Naive thymus-derived CD4-positive, alpha-beta T cell (primary cell): ENCODE measurements around the gene GRM8. TPM values are rescaled to one million over a fixed set of nuclear protein-coding genes. Genes with fewer than 3 reads are reported as not detected.

Experiments
- ATAC-seq: fragments of 150-1000 bp; cut with Tn5 transposase; 2 replicates; pipeline ENCODE4 v1.10.0; 2021; ENCODE audit warnings: mild to moderate bottlenecking, moderate library complexity
- CTCF ChIA-PET: fragments of 350-600 bp; sonication (Branson Sonifier 250); formaldehyde crosslinking; loops from one replicate; lab custom pipeline; 2021; ENCODE audit warnings: antibody characterized with exemption; lab: Charles Lee
- POLR2A ChIA-PET: fragments of 350-600 bp; sonication (Branson Sonifier 250); formaldehyde crosslinking; loops from one replicate; lab custom pipeline; 2021; ENCODE audit warnings: antibody characterized with exemption, inconsistent platforms; lab: Charles Lee
- DNase-seq, 9 donors: peaks; one replicate each; pipeline versions ENCODE4 v3.0.0 to v3.0.0-alpha.2; 2020 to 2022; ENCODE audit warnings: mixed read lengths in 1 of 9
- H3K27ac ChIP-seq: one replicate; pipeline ENCODE4 v1.7.0; 2013; ENCODE audit warnings: mild to moderate bottlenecking, low read depth, low read length, moderate library complexity
- H3K27me3 ChIP-seq, 2 donors: one replicate each; pipeline ENCODE4 v1.7.0; 2013; ENCODE audit warnings: low read length in 2 of 2, mild to moderate bottlenecking in 2 of 2, moderate library complexity in 2 of 2; ENCODE audit not compliant: control insufficient read depth in 2 of 2, insufficient read depth in 2 of 2
- H3K36me3 ChIP-seq, 3 experiments: 1 replicate in 2 of 3; 2 replicates in 1 of 3; pipeline ENCODE4 v1.7.0; 2013; ENCODE audit warnings: low read length in 3 of 3, mild to moderate bottlenecking in 3 of 3, moderate library complexity in 1 of 3; ENCODE audit not compliant: insufficient read depth in 3 of 3, control insufficient read depth in 2 of 3
- H3K4me1 ChIP-seq, 2 donors: one replicate each; pipeline ENCODE4 v1.7.0; 2013; ENCODE audit warnings: low read length in 2 of 2, mild to moderate bottlenecking in 2 of 2, moderate library complexity in 1 of 2; ENCODE audit not compliant: control insufficient read depth in 2 of 2, insufficient read depth in 2 of 2
- H3K4me3 ChIP-seq: 2 replicates; pipeline ENCODE4 v1.7.0; 2013; ENCODE audit warnings: mild to moderate bottlenecking, low read length
- H3K9me3 ChIP-seq, 3 experiments: 1 replicate in 2 of 3; 2 replicates in 1 of 3; pipeline ENCODE4 v1.7.0; 2013; ENCODE audit warnings: low read length in 3 of 3; ENCODE audit not compliant: control insufficient read depth in 2 of 3
- H3K27ac Mint-ChIP-seq, 9 donors: one replicate each; pipeline ENCODE4 v1.8.0; 2020 to 2022; ENCODE audit warnings: mixed read lengths in 9 of 9, mild to moderate bottlenecking in 8 of 9, moderate library complexity in 5 of 9, inconsistent platforms in 2 of 9
- H3K27me3 Mint-ChIP-seq, 5 donors: one replicate each; pipeline ENCODE4 v1.8.0; 2021 to 2022; ENCODE audit warnings: mixed read lengths in 5 of 5, mild to moderate bottlenecking in 1 of 5
- H3K36me3 Mint-ChIP-seq, 5 donors: one replicate each; pipeline ENCODE4 v1.8.0; 2020 to 2022; ENCODE audit warnings: mixed read lengths in 5 of 5, mild to moderate bottlenecking in 3 of 5, inconsistent platforms in 1 of 5
- H3K4me1 Mint-ChIP-seq, 7 donors: one replicate each; pipeline ENCODE4 v1.8.0; 2020 to 2022; ENCODE audit warnings: mixed read lengths in 7 of 7, mild to moderate bottlenecking in 3 of 7, inconsistent platforms in 1 of 7
- H3K4me3 Mint-ChIP-seq, 10 donors: one replicate each; pipeline ENCODE4 v1.8.0; 2020 to 2022; ENCODE audit warnings: mild to moderate bottlenecking in 10 of 10, mixed read lengths in 10 of 10, moderate library complexity in 6 of 10, inconsistent platforms in 2 of 10
- H3K9me3 Mint-ChIP-seq, 11 donors: one replicate each; pipeline ENCODE4 v1.8.0; 2020 to 2022; ENCODE audit warnings: mixed read lengths in 11 of 11, mild to moderate bottlenecking in 4 of 11, inconsistent platforms in 1 of 11, moderate library complexity in 1 of 11
- intact Hi-C, 2 donors: fragments of 100-400 bp; cut with micrococcal nuclease; formaldehyde crosslinking; loops; one replicate each; pipeline ENCODE4 v1.15.1; 2023
- polyA plus RNA-seq, 2 donors: library from polyadenylated mRNA; unstranded; fragments of 300-500 nt; fragmentation: Illumina TruSeq; gene quantifications; one replicate each; pipeline ENCODE4 v1.2.3, GENCODE V29; 2021
- total RNA-seq, 6 experiments: library from RNA in 5 of 6; stranded (reverse) in 5 of 6; gene quantifications; 1 replicate in 5 of 6; 2 replicates in 1 of 6; pipeline ENCODE4 v1.2.3 and lab custom pipeline; 2021 to 2026

Gene GRM8
- not detected for total RNA-seq
- not detected for polyA plus RNA-seq
- total RNA-seq (lab: John Stamatoyannopoulos, UW), result not detected

GRCh38 chr7:127252778-127253280 lies at the start of gene GRM8:
GRM8 (minus strand) TSS chr7:127252941.
- H3K27me3 Mint-ChIP-seq, result peaks cover 62 to 86% (median 71%) of the 10 kb centered on the region in 5 donors
- peaks cover 8 to 26% (median 21%) of the 10 kb centered on the region in 7 donors for H3K4me1 Mint-ChIP-seq
- H3K4me3 Mint-ChIP-seq, result peak within 1 kb of the TSS; percentile 85 to 93 (median 88)
- no peaks in the 10 kb centered on the region for H3K9me3 ChIP-seq
- CTCF ChIA-PET, result no interaction called here
- peak; percentile 38 for ATAC-seq
- no peaks in the 10 kb centered on the region for H3K36me3 Mint-ChIP-seq
- peak within 1 kb of the TSS; percentile 76 for H3K4me3 ChIP-seq
- H3K27ac ChIP-seq, result no peak within 1 kb of the TSS
- POLR2A ChIA-PET, result no interaction called here
- peaks cover 3 to 27% of the 10 kb centered on the region in 2 donors for H3K27me3 ChIP-seq
- no peaks in the 10 kb centered on the region for H3K36me3 ChIP-seq
- H3K9me3 Mint-ChIP-seq, result no peaks in the 10 kb centered on the region
- peak within 1 kb of the TSS in 1 of 9 donors; percentile 36 for H3K27ac Mint-ChIP-seq
- DNase-seq, result peak in 2 of 9 donors; percentile 20 to 36
- peaks cover 12 to 16% of the 10 kb centered on the region in 2 donors for H3K4me1 ChIP-seq
- intact Hi-C loops, result loop anchor here (1.0 to 5.0 kb wide), 5 partner anchors 94 to 336 kb away; partner anchors contain the start of genes ARF5 (in 1 of the 2) and ZNF800 (in 1 of the 2)

GRCh38 chr7:127290801-127291361 lies 38.1 kb upstream of the GRM8 start:
- H3K27me3 Mint-ChIP-seq, result peaks cover 13 to 26% (median 18%) of the 10 kb centered on the region in 5 donors
- H3K36me3 Mint-ChIP-seq, result no peaks in the 10 kb centered on the region
- ATAC-seq (no peak), DNase-seq (no peak)
- H3K4me3 Mint-ChIP-seq, result no peak overlapping the region
- no peaks in the 10 kb centered on the region for H3K4me1 Mint-ChIP-seq
- intact Hi-C loops, result no loop called here
- H3K9me3 Mint-ChIP-seq, result no peaks in the 10 kb centered on the region
- H3K27ac Mint-ChIP-seq, result no peak overlapping the region
- H3K27me3 ChIP-seq, result no peaks in the 10 kb centered on the region
- ChIA-PET CTCF (no interaction called here), POLR2A (no interaction called here)
- H3K36me3 ChIP-seq, result no peaks in the 10 kb centered on the region
- H3K4me1 ChIP-seq, result no peaks in the 10 kb centered on the region
- no peak overlapping the region for H3K27ac ChIP-seq
- H3K9me3 ChIP-seq, result no peaks in the 10 kb centered on the region
- H3K4me3 ChIP-seq, result no peak overlapping the region

GRCh38 chr7:127290116-127290655 lies 37.4 kb upstream of the GRM8 start:
- Mint-ChIP-seq H3K36me3 (no peaks in the 10 kb centered on the region), H3K27me3 (peaks cover 12 to 21% (median 17%) of the 10 kb centered on the region in 5 donors), H3K9me3 (no peaks in the 10 kb centered on the region), H3K4me1 (no peaks in the 10 kb centered on the region), H3K27ac (no peak overlapping the region), H3K4me3 (no peak overlapping the region)
- Histone ChIP-seq H3K4me3 (no peak overlapping the region), H3K27ac (no peak overlapping the region), H3K27me3 (no peaks in the 10 kb centered on the region), H3K9me3 (no peaks in the 10 kb centered on the region), H3K4me1 (no peaks in the 10 kb centered on the region), H3K36me3 (no peaks in the 10 kb centered on the region)
- intact Hi-C loops, result no loop called here
- ATAC-seq, result no peak
- ChIA-PET CTCF (no interaction called here), POLR2A (no interaction called here)
- DNase-seq, result no peak

- Histone ChIP-seq H3K4me1 (no peaks in the 10 kb centered on the region), H3K4me3 (no peak overlapping the region), H3K9me3 (no peaks in the 10 kb centered on the region), H3K27me3 (no peaks in the 10 kb centered on the region), H3K36me3 (no peaks in the 10 kb centered on the region), H3K27ac (no peak overlapping the region)
- Mint-ChIP-seq H3K36me3 (no peaks in the 10 kb centered on the region), H3K27me3 (peaks cover 4 to 12% (median 6%) of the 10 kb centered on the region in 5 donors), H3K4me3 (no peak overlapping the region), H3K4me1 (no peaks in the 10 kb centered on the region), H3K27ac (no peak overlapping the region), H3K9me3 (no peaks in the 10 kb centered on the region)
- POLR2A ChIA-PET, result no interaction called here
- CTCF ChIA-PET, result no interaction called here
- no peak for DNase-seq
- intact Hi-C loops, result no loop called here
- ATAC-seq, result no peak
Observed at GRCh38 chr7:127287133-127287532, 34.4 kb upstream of the GRM8 start.

- CTCF ChIA-PET, result no interaction called here
- peaks cover 15 to 35% (median 29%) of the 10 kb centered on the region in 5 donors for H3K27me3 Mint-ChIP-seq
- H3K4me1 Mint-ChIP-seq, result no peaks in the 10 kb centered on the region
- no peak overlapping the region for H3K4me3 Mint-ChIP-seq
- POLR2A ChIA-PET, result interaction anchor here (0.6 kb wide), 1 partner anchor 9 kb away, joined by 3 read pairs; no protein-coding TSS in a partner anchor
- H3K4me1 ChIP-seq, result no peaks in the 10 kb centered on the region
- H3K4me3 ChIP-seq, result no peak overlapping the region
- peaks cover 0 to 3% (median 0%) of the 10 kb centered on the region in 5 donors for H3K36me3 Mint-ChIP-seq
- H3K9me3 ChIP-seq, result no peaks in the 10 kb centered on the region
- no peak overlapping the region for H3K27ac Mint-ChIP-seq
- ATAC-seq (no peak), DNase-seq (no peak)
- H3K27ac ChIP-seq, result no peak overlapping the region
- intact Hi-C loops, result no loop called here
- no peaks in the 10 kb centered on the region for H3K36me3 ChIP-seq
- peaks cover 0 to 3% (median 0%) of the 10 kb centered on the region in 11 donors for H3K9me3 Mint-ChIP-seq
- H3K27me3 ChIP-seq, result peaks cover 0 to 4% of the 10 kb centered on the region in 2 donors
Observed at GRCh38 chr7:127270093-127270492, 17.4 kb upstream of the GRM8 start.

- ATAC-seq, result no peak
- Histone ChIP-seq H3K4me1 (no peaks in the 10 kb centered on the region), H3K27me3 (no peaks in the 10 kb centered on the region), H3K27ac (no peak overlapping the region), H3K4me3 (no peak overlapping the region), H3K9me3 (no peaks in the 10 kb centered on the region), H3K36me3 (no peaks in the 10 kb centered on the region)
- H3K4me1 Mint-ChIP-seq, result no peaks in the 10 kb centered on the region
- H3K9me3 Mint-ChIP-seq, result peaks cover 0 to 4% (median 0%) of the 10 kb centered on the region in 11 donors
- intact Hi-C loops, result no loop called here
- H3K36me3 Mint-ChIP-seq, result no peaks in the 10 kb centered on the region
- peaks cover 28 to 54% (median 36%) of the 10 kb centered on the region in 5 donors for H3K27me3 Mint-ChIP-seq
- no peak overlapping the region for H3K27ac Mint-ChIP-seq
- ChIA-PET CTCF (no interaction called here), POLR2A (no interaction called here)
- no peak for DNase-seq
- H3K4me3 Mint-ChIP-seq, result no peak overlapping the region
Observed at GRCh38 chr7:127266047-127266446, 13.3 kb upstream of the GRM8 start.
